Occipital lobe (tissue), 2 donors: ENCODE results near the gene MCOLN1. TPM values are rescaled to one million over a fixed set of nuclear protein-coding genes. Genes with fewer than 3 reads are reported as not detected.

Source experiments
- DNase-seq: peaks from one replicate; lab custom pipeline; 2025; lab: John Stamatoyannopoulos, UW
- total RNA-seq: library from RNA; depleted of rRNA; stranded (reverse); fragments of >200 nt; gene quantifications from one replicate; pipeline ENCODE4 v1.2.3, GENCODE V29; 2014

Gene MCOLN1
- total RNA-seq = 9.8 TPM

DNA sequence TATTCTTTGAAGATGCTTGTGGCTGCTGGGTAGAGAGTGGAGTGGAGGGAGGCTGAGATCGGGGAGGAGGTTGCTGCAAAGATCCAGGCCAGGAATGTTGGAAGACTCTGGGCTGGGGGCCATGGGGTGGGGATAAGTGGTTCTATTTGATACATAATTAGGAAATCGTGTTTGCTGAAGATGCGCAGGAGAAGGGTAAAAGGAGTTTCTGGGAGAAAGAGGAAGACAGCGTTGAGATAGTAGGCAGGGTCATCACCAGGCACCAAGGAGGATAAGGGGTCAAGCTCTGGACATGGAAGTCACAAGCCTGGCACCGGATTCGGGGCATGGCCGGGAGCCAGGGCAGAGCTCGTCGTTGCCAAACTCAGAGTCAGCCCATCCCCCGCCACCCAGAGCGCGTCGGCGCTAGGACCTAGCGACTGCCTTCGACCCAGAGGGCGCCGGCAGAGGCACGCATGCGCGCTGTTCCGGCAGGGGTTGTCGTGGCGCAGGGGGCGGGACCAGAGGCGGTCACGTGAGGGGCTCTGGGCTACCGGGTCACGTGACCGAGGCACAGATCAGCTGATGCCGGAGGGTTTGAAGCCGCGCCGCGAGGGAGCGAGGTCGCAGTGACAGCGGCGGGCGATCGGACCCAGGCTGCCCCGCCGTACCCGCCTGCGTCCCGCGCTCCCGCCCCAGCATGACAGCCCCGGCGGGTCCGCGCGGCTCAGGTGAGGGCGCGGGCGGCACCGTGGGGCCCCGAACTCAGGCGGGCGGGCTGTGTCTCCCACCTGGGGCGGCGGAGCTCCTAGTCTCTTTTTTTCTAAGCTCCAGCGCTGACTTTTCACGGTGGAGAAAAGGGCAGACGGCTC is at the start of gene MCOLN1:
Gene MCOLN1, plus strand, starts transcription at position 553 of the 851 bp plus-strand sequence. Its CDS starts 127 bp downstream, at position 680.
- DNase-seq = peak; percentile 94

- DNase-seq = no peak
Observed at GRCh38 chr19:7475665-7476064, 46.8 kb upstream of the MCOLN1 start.

DNA sequence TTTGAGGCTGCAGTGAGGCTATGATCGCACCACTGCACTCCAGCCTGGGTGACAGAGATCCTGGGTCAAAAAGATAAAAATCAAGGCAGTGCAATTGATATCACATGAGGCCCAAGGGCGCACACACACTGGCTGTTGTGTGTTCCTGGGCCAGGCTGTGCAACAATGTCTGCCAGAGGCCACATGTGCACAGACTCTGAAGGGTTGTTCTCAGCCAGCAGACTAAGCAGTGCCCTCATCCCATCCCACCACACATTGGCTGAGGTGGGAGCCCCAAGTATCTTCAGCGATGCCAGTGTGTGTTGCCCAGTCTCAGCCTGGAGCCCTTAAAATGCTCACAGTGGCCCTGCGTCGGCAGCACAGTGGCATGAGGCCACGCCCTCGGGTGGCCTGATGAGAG is 46.2 kb upstream of the MCOLN1 start:
- no peak for DNase-seq

GRCh38 chr19:7476777-7477494 is 45.5 kb upstream of the MCOLN1 start:
- DNase-seq = no peak

GRCh38 chr19:7477758-7478157 is 44.7 kb upstream of the MCOLN1 start:
- no peak for DNase-seq

GRCh38 chr19:7478173-7478842 is 44.1 kb upstream of the MCOLN1 start:
- DNase-seq = no peak

- DNase-seq = no peak
Observed at GRCh38 chr19:7478843-7479227, 43.6 kb upstream of the MCOLN1 start.

GRCh38 chr19:7480222-7480969 is 42.0 kb upstream of the MCOLN1 start:
- no peak for DNase-seq

- no peak for DNase-seq
Observed at GRCh38 chr19:7480970-7481255, 41.5 kb upstream of the MCOLN1 start.

DNA sequence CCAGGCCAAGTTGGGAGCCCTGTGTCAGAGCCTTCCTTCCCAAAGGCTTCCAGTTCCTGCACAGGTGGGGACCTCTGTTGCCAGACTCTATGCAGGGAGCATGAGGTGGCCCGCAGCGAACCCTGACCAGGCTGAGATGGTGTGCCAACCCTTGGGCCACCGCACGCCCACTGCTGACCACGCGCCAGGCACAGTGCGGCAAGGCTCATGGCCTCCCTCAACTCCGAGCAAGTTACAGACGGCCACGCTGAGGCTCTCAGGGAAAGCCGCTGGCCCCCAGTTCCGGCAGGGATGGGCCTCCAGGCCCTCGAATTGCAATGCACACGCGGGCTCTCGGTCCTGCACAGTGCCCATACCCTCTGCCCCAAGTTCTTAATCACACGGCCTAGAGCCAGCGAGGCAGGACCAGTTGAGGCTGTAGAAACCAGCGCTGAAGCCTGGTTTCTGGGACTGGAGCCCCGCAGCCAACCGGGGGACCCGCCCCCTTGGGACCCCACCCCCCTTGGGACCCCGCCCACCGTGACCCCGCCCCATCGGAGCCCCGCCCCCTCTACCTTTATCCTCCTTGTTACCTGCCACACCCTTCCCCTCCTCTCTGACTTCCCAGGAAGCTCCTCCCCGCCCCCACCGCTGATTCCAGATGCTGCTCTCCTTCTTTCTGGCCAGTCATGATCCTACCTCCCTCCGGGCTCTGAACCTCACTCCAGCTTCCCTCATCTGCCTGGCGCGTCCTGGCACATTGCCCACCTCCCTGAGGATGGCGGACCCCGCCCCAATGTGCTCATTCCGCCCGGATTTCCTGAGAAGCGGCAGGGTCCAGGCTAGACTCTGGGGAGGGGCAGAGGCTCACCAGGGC is 39.6 kb upstream of the MCOLN1 start:
- DNase-seq = no peak

DNA sequence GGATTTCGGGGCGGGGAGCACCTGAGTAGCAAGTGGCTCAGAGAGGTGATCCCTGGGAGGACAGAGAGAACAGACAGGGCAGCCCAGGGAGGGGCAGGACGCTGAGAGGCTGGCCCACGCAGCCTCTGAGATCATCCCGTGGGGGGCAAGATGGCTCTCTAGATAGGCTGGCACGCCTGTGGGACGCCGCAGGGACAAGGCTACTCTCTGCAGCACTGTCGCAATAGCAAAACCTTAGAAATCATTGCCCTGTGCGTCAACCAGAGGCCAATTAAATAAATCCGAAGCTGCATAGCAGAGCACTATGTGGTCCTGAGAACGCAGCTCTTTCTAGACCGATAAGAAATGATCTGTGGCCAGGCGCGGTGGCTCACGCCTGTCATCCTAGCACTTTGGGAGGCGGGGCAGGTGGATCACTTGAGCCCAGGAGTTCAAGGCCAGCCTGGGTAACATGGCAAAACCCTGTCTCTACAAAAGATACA is 38.7 kb upstream of the MCOLN1 start:
- DNase-seq = no peak

- no peak for DNase-seq
Observed at GRCh38 chr19:7486923-7487322, 35.5 kb upstream of the MCOLN1 start.

DNA sequence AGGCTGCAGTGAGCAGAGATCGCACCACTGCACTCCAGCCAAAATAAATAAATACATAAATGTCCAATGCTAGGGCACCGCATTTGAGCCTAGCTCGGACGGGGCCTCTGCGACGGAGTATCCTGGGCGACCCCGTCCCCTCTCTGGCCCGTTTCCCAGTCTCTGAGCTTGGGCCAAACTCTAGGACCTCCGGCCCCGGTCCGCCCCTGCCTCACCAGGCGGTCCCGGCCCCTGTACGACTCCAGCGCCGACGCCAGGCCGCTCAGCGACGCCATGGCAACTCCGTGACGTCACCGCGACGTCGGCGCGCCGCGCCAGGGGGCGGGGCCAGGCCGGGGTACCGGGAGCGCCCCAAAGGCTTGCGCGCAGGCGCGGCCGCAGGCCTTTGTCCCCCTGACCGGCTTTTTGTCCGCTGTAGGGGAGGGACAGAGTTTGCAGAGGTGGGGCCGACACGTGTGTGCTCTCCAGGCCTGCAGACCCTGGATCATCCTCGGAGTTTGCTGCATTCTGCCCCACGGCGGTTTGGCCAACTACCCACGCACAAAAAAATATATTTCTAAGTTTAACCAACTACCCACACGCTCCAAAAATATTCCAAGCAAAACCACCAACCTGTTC is 33.6 kb upstream of the MCOLN1 start, which contains the start of gene PEX11G:
Gene PEX11G, minus strand, starts transcription at position 300 of the 618 bp plus-strand sequence. Its CDS starts 25 bp downstream, at position 275.
- DNase-seq = peak; percentile 82

DNA sequence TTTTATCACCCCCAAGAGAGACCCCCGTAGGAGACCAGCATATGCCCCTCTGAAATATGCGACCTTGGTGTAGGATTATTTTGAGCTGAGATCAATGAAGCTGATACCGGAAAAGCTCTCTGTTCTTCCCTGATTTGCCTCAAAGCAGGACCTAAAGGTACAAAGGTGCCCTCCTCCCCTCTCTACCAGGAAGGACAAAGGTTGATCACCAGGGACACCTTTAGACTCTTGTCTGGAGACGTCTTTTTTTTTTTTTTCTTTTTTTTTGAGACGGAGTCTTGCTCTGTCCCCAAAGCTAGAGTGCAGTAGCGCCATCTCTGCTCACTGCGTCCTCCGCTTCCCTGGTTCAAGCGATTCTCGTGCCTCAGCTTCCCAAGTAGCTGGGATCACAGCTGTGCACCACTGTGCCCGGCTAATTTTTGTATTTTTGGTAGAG is 32.8 kb upstream of the MCOLN1 start:
- DNase-seq = no peak

DNA sequence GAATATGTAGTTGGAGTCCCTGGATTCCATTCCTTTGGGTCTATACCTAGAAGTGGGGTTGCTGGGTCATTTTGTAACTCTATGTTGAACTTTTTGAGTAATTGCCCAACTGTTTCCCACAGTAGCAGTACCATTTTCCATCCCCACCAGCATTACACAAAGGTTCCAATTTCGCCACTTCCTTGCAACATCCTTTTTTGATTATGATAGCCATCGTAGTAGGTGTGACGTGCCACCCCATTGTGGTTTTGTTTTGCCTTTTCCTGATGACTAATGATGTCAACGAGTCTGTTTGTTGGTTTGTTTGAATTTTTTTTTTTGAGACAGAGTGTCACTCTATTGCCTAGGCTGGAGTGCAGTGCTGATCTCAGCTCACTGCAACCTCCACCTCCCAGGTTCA is 30.3 kb upstream of the MCOLN1 start:
- no peak for DNase-seq

GRCh38 chr19:7492558-7492957 is 29.9 kb upstream of the MCOLN1 start:
- no peak for DNase-seq

- DNase-seq = peak; percentile 86
Observed at GRCh38 chr19:7494416-7495098, 27.9 kb upstream of the MCOLN1 start.

DNA sequence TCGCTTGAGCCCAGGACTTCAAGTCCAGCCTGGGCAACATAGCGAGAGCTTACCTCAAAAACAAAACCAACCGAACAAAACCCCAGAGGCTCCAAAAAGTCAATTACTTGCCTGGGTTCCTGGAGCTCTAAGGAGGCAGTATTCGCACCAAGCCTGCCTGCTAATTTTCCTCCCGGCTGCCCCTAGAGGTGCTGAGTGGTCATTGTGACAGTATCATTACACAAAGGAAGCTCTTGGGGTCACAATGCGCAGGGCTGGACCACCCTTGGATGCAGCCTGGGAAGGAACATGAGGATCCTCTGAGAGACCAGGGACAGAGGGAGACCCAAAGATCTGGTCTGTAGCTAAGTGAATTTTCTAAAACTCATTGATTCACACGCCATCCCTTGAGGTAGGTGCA is 25.1 kb upstream of the MCOLN1 start:
- DNase-seq = no peak

- DNase-seq = peak; percentile 79
Observed at GRCh38 chr19:7500811-7501450, 21.5 kb upstream of the MCOLN1 start.
